OCI-LY3 (cell line): Measurements from ENCODE around the gene PHC1.

Source experiments
- CTCF ChIP-seq: fragments of 200-600, 300-600 bp; sonication (generic); IDR thresholded peaks from 2 replicates; pipeline ENCODE4 v1.5.1; 2014; ENCODE audit warnings: antibody characterized with exemption, low read length, low read depth
- EZH2phosphoT487 ChIP-seq: fragments of 200-600 bp; shearing (Covaris generic); IDR thresholded peaks from 2 replicates; pipeline ENCODE4 v1.6.1; 2018; ENCODE audit warnings: antibody characterized with exemption, mixed run types, low read depth

- TF ChIP-seq CTCF (no peak), EZH2phosphoT487 (no peak)
These were observed 4.6 kb upstream of the PHC1 start for GRCh38 chr12:8909752-8910151.
